ENCODE results near the gene NDST4.
"Not testable (repeated sequence)": the region's sequence is repeated elsewhere in the genome, so short reads cannot be mapped to it uniquely, and the experiment has no call there.

NDST4 gene

DNA sequence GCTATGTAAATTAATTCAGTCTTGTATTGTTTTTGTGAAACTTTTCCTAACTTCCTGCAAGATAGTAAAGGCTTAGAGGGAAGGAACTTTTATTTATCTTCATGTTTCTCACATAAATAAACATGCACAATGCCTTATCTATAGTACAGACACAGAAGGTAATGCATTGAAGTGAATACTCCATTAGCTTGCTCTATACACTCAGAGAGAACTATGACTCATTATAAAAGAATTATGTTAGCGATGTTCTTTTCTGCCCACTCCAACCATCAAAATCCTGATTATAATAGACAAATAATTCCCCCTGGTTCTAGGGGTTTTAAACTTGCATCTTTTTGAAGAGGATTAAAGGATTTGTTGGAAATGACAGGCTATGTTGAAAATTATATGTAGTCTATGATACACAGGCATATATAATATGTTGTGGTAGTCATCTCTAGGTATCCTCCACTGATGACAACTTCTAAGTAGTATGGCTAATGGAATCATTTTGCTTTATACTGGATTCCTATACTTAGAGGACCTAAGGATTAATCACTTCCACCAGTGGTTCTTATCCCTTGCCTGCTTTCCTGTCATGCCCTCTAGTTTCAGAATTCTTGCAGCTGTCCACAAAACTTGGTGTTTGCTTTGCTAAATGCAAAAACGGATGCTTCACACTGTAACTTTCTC lies 115.7 kb downstream of the NDST4 start:
- no peak overlapping the region for H3K27ac Mint-ChIP-seq
- H3K4me3 Mint-ChIP-seq: no peak overlapping the region
- H3K9me3 Mint-ChIP-seq: no peaks in the 10 kb centered on the region
- no peaks in the 10 kb centered on the region for H3K36me3 Mint-ChIP-seq (ENCODE audit: low read depth)
- no peaks in the 10 kb centered on the region for H3K27me3 Mint-ChIP-seq (ENCODE audit: low read depth)
- no peaks in the 10 kb centered on the region for H3K4me1 Mint-ChIP-seq
- TF ChIP-seq, protein P1, sequence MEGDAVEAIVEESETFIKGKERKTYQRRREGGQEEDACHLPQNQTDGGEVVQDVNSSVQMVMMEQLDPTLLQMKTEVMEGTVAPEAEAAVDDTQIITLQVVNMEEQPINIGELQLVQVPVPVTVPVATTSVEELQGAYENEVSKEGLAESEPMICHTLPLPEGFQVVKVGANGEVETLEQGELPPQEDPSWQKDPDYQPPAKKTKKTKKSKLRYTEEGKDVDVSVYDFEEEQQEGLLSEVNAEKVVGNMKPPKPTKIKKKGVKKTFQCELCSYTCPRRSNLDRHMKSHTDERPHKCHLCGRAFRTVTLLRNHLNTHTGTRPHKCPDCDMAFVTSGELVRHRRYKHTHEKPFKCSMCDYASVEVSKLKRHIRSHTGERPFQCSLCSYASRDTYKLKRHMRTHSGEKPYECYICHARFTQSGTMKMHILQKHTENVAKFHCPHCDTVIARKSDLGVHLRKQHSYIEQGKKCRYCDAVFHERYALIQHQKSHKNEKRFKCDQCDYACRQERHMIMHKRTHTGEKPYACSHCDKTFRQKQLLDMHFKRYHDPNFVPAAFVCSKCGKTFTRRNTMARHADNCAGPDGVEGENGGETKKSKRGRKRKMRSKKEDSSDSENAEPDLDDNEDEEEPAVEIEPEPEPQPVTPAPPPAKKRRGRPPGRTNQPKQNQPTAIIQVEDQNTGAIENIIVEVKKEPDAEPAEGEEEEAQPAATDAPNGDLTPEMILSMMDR (IDR thresholded peaks at IDR 0.05; ENCODE audit: unreplicated experiment in 3 of 3): no peak

DNA sequence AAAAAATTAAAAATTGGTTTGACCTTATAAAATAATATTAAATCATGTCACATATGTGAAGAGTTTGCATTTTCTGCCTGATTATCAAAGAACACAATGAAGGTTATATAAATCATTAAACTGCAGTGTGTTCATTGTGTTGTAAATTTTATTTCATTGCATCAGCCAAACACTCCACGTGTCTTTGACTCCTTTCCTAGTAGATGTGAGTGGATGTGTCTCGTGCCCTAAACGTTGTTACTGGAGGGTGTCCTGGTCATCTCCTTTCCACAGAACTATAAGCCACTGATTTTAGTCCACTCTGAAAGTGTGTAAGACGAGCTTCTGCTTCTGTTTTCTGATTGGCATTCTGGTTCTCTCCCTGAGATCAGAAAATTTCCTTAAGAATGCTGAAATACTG lies 127.3 kb downstream of the NDST4 start:
- Mint-ChIP-seq H3K4me3 (no peak overlapping the region), H3K9me3 (no peaks in the 10 kb centered on the region), H3K27ac (no peak overlapping the region), H3K4me1 (no peaks in the 10 kb centered on the region), H3K36me3 (ENCODE audit: low read depth) (no peaks in the 10 kb centered on the region), H3K27me3 (ENCODE audit: low read depth) (no peaks in the 10 kb centered on the region)
- TF ChIP-seq, protein P1 (IDR thresholded peaks at IDR 0.05; ENCODE audit: unreplicated experiment in 3 of 3): no peak

DNA sequence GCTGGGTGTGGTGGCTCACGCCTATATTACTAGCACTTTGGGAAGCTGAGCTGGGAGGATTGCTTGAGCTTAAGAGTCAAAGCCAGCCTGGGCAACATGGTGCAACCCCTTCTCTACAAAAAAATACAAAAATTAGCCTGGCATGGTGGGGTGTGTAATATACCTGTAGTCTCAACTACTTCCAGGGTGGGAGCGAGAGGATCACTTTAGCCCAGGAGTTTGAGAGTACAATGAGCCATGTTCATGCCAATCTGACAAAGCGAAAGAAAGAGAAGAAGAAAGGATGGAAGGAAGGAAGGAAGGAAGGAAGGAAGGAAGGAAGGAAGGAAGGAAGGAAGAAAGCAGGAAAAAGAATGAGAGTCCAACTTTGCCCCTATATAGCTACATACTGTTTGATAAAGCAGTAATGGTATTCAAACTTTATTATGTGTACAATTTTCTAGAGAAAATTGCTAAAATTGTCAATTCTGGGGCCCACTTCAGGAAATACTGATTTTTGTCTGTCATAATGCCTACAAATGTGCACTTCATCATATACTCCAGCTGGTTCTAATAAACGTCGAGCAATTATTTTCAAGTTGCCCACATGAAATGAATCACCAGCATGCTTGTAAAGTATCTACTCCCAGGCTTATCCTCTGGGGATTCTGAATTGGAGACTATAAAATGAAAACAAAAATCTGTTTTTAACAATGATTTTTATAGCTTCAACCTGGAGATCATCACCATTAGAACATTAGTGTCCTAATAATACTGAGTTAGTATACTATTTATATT lies 132.3 kb downstream of the NDST4 start:
- Mint-ChIP-seq H3K36me3 (ENCODE audit: low read depth) (no peaks in the 10 kb centered on the region), H3K27me3 (ENCODE audit: low read depth) (no peaks in the 10 kb centered on the region), H3K4me1 (no peaks in the 10 kb centered on the region), H3K9me3 (no peaks in the 10 kb centered on the region), H3K27ac (no peak overlapping the region), H3K4me3 (no peak overlapping the region)
- TF ChIP-seq, protein P1 (IDR thresholded peaks at IDR 0.05; ENCODE audit: unreplicated experiment in 3 of 3): no peak

DNA sequence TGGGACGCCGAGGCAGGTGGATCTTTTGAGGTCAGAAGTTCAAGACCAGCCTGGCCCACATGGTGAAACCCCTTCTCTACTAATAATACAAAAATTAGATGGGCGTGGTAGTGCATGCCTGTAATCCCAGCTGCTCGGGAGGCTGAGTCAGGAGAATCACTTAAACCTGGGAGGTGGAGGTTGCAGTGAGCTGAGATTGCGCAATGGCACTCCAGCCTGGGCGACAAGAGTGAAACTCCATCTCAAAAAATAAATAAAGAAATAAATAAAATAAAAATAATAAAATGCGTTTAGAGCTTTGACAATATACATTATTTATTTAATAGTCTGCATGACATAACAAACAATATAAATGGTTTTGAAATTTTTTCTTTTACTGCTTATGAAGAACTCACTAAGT lies 133.0 kb downstream of the NDST4 start:
- H3K4me3 Mint-ChIP-seq; H3K27me3 Mint-ChIP-seq (ENCODE audit: low read depth); H3K4me1 Mint-ChIP-seq; H3K27ac Mint-ChIP-seq; H3K36me3 Mint-ChIP-seq (ENCODE audit: low read depth); H3K9me3 Mint-ChIP-seq: not testable (repeated sequence)

DNA sequence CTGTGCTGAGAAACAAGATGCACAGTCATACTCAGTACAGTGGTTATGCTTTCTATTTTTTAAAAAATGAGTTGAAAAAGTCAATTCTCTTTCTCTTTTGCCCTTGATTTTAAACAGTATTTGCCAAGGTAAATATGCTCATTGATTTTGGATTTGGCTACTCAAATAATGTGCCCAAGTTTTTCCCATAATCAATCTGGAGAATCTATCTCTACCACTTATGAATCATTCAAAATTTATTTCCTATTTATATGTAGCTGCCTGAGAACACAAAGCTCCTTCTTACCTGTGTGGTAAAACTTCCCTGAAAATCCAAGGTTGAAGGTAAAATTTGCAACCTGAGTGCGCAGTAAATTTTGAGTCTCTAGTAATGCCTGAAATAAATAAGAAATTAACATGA lies 136.5 kb downstream of the NDST4 start:
- TF ChIP-seq, protein P1 (IDR thresholded peaks at IDR 0.05; ENCODE audit: unreplicated experiment in 3 of 3): no peak
- Mint-ChIP-seq H3K4me3 (no peak overlapping the region), H3K36me3 (ENCODE audit: low read depth) (no peaks in the 10 kb centered on the region), H3K4me1 (no peaks in the 10 kb centered on the region), H3K27ac (no peak overlapping the region), H3K9me3 (no peaks in the 10 kb centered on the region), H3K27me3 (ENCODE audit: low read depth) (no peaks in the 10 kb centered on the region)

DNA sequence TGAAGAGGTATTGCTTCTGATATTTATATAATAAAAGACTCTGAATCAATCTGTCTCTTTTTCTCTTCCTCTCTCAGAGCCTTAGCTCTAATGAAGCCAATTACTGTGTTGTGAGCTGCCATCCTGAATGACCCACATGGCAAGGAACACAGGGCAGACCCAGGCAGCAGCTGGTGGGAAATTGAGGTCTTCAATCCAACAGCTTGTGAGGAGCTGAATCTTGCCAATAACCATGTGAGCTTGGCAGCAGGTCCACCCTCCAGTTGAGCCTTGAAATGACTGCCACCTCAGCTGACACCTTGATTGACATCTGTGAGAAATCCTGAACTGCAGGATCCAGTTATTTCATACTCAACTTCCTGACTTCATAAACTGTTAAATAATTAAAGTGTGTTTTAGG lies 149.4 kb downstream of the NDST4 start:
- TF ChIP-seq, protein P1 (IDR thresholded peaks at IDR 0.05; ENCODE audit: unreplicated experiment in 3 of 3): no peak
- H3K36me3 Mint-ChIP-seq (ENCODE audit: low read depth): no peaks in the 10 kb centered on the region
- no peak overlapping the region for H3K4me3 Mint-ChIP-seq

More for the DNA sequence above, 149.4 kb downstream of the NDST4 start:
- Mint-ChIP-seq H3K27ac (no peak overlapping the region), H3K4me1 (no peaks in the 10 kb centered on the region), H3K9me3 (peaks cover 3% of the 10 kb centered on the region), H3K27me3 (ENCODE audit: low read depth) (no peaks in the 10 kb centered on the region)

Data from nephron (organoid).